SHP77 treated with DMSO at 0.1 percent for 48 hours (cell line): ENCODE results near the gene GNAT3.

Experiments used
- DNase-seq: peaks from one replicate; lab custom pipeline; 2025; lab: John Stamatoyannopoulos, UW

GNAT3 gene

DNA sequence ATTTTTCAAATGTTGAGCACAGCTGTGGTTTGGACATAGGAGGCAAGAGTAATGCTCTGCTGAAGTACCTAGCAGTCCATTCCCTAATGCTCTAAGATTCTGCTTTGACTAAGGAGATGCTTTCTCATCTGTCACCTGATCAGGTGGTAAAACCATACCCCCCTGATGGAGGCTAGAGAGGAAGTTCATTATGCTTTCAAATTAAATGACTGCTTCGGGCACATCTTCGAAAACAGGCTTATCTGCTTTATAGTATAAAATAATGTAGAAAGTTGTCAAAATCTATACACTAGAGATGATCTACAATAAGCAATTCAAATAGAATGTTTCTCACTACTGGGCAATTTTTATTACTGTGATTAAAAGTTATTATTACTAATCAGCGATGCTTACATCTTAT is at the start of gene GNAT3:
TSS of gene GNAT3 (minus strand) at position 101 of the 400 bp plus-strand sequence. CDS start 138 bp downstream, outside the sequence.
- DNase-seq: no peak

GRCh38 chr7:80558116-80558515 is 46.3 kb upstream of the GNAT3 start:
- no peak for DNase-seq

DNA sequence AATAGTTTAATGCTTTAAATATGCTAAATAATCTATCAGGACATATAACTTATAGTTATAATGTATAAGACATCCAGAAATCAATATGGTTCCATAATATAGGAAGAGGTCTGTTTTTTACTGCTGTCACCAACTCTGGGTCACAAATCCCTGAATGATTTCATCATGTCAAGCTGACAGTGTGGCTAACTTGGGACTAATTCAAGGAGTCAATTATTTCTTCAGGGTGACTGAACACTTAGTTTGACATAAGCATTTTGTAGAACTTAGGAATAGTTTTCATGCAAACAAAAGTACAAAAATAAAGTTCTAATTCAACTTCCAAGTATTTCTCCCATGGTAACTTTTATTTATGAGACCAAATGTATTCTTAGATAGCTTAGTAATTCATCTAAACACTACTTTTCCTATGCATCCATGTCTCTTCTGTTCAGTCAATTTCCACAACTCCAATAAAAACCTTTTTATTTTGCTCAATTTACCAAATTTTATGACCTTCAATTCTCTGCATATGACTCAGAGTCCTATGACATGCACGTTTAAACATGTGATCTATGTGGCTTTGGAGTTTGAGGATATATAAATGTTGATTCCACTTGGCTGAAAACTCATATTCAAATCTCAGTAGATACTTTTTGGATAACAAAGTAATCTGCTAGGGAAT is 40.3 kb upstream of the GNAT3 start:
- no peak for DNase-seq

DNA sequence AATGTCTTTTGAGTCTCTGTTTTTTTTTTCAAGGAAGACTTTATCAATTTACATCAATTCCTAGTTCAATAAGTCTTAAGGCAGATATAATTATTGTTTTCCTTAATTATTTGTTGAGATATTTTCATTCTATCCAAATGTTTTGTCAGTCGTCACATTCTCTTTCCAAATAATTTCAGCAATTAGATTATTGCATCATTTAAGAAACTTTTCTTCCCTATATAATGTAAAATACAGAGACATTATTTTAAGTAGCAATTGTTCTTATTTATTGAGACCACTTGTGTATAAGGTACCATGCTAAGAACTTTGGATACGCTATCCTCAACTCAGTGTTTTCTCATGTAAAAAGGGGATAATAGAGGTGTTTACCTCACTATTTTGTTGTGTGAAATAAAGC is 38.1 kb upstream of the GNAT3 start:
- DNase-seq: no peak

DNA sequence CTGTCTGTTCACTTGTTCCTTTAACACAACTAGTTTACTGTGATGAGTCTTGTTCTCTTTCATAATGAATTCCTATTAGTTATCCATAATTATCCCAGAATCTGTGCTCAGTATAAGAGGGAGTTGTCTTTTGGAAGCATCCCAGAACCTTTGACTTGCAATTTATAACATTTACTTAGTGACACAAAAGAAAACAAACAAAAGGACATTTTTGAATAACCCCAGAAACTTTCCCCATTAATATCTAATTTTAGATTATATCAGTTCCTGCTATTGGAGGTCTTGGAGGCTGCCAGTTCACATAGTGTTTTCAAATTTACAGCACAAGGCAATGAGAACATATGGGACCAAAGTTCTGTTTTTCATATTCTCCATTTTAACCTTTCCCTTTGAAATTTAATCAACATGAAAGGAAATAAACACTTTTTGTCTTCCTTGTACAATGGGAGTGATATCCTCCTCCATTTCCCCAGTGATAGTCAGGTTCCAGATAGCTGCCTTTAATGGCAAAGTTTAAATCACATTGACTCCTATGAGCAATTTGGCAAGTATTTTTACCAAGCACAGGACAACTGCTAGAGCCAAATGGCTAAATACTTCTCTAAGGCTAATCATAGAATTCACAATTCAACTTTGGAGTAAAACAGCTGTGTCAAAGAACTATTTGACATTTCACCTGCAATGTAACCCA is 37.1 kb upstream of the GNAT3 start:
- no peak for DNase-seq

- DNase-seq: no peak
Observed at GRCh38 chr7:80542398-80542797, 30.5 kb upstream of the GNAT3 start.

GRCh38 chr7:80540836-80541235 is 29.0 kb upstream of the GNAT3 start:
- no peak for DNase-seq

- no peak for DNase-seq
Observed at GRCh38 chr7:80537091-80537490, 25.2 kb upstream of the GNAT3 start.

- DNase-seq: no peak
Observed at GRCh38 chr7:80536426-80536825, 24.6 kb upstream of the GNAT3 start.

GRCh38 chr7:80533287-80533686 is 21.4 kb upstream of the GNAT3 start:
- no peak for DNase-seq

- no peak for DNase-seq
Observed at GRCh38 chr7:80532153-80532552, 20.3 kb upstream of the GNAT3 start.

DNA sequence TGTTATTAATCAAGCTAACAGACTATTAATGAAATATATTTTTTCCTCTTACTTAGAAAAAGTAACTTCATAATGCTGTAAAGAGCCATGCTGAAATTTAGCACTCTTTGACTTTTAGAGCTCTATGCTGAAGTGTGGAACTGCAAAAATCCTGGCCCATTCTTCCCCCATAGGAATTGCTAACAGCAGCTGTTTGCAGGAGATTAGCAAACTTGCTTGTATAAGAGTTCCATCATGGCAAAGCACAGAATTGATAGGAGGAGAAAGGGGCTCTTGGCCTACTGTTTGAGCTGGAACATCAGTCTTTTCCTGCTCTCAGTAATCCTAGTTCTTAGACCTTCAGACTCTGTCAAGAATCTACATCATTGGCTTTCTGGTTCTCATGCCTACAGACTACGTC is 18.3 kb upstream of the GNAT3 start:
- DNase-seq: no peak

GRCh38 chr7:80529362-80529761 is 17.5 kb upstream of the GNAT3 start:
- no peak for DNase-seq

- no peak for DNase-seq
Observed at GRCh38 chr7:80528689-80529088, 16.8 kb upstream of the GNAT3 start.

- no peak for DNase-seq
Observed at GRCh38 chr7:80526472-80526871, 14.6 kb upstream of the GNAT3 start.

- no peak for DNase-seq
Observed at GRCh38 chr7:80524693-80525092, 12.8 kb upstream of the GNAT3 start.

GRCh38 chr7:80521809-80522208 is 9.9 kb upstream of the GNAT3 start:
- DNase-seq: no peak

DNA sequence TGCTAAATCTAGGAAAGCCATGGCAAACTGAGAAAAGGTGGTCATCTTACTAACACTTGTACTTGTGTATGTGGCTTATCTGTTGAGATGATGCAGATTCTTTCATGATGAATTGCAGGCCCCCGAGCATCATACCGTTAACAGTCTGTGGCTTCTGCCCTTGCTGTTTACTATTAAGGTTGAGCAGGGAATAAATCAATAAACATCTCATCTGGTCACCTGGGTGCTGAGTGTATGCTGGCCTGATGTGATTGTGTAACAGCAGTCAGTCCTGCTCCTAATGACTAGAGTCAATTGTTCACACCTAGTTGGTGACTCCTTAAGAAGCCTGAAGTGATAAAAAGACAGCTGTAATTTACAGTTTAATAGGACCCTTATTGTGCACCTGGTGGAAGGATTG is 8.3 kb upstream of the GNAT3 start:
- no peak for DNase-seq

DNA sequence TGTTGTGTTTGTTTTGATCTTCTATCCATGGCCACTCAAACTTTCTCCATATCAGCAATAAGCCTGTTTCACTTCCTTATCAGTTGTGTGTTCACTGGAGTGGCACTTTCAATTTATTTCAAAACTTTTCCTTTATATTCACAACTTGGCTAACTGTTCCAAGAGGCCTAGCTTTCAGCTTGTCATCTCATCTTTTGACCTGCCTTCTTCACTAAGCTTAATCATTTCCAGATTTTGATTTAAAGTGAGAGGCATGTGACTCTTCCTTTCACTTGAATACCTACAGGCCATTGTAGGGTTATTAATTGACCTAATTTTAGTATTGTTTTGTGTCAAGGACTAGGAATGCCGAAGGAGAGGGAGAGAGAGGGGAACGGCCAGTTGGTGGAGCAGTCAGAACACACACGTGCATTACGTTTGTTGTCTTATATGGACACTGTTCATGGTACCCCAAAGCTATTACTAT is 5.5 kb upstream of the GNAT3 start:
- DNase-seq: no peak

DNA sequence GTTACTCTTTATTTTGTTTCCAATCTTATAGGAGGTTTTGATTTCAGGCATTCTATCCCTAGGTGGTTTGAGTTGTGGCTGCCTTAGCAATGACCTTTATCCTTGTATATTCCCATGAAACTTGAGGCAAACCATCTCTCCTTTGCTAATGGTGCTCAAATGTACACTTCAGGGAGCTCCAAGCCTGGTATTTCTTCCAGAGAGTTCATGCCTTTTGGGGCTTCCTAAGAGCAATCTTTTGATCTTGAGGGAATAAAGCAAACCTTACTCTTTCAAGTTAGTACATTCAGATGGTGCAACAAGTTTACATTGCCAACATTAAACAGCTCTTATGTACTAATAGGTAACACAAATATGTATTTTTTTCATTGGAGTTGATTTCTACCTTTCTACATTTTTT is 3.4 kb upstream of the GNAT3 start:
- no peak for DNase-seq

DNA sequence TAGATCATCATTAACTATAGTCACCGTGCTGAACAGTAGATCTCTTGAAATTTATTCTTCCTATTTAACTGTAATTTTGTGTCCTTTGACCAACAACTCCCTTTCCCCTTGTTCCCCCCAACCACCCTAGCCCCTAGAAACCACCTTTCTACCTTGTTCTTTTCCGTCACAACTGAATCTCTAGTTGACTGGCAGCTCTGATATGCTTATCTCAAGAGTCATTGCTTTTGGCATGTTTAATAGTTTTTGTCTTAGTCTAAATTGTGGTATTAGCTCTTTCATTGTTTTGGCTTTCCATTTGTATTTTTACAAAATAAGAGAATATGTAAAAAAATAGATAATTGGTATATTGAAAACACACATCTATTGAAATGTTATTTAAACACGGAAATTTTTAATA is 1.8 kb downstream of the GNAT3 start:
- no peak for DNase-seq

DNA sequence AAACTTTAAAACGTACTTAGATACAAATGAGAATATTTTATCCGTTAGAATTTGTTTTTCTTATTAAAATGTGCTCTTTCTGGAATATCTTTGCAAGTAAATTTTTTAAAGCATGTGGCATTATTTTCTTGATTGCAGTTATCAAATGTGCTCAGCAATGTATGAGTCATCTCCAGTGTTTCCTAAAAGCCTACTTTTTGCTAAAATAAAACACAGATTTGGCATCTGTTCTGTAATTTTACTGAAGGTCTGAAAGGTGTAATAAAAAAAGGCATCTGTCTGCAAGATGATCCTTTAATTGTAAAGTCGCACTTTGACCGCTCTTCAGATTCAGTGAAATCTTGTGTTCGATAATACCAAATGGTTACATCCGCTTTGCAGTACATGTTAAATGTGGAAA is 3.4 kb downstream of the GNAT3 start:
- no peak for DNase-seq

- no peak for DNase-seq
Observed at GRCh38 chr7:80505900-80506500, 5.9 kb downstream of the GNAT3 start.
